Breast epithelium (tissue), 3 donors: ENCODE data around the gene DSG2.

ENCODE experiments used
- POLR2AphosphoS5 ChIP-seq, 3 donors: sonication (generic); formaldehyde crosslinking; IDR thresholded peaks; one replicate each; pipeline ENCODE4 v1.6.1; 2017; ENCODE audit warnings: antibody characterized with exemption in 3 of 3
- TF ChIP-seq, protein P1 (sequence below), 3 donors: fragments of 450-650 bp; IDR thresholded peaks; one replicate each; pipeline ENCODE4 v1.5.1; 2016 to 2017; ENCODE audit warnings: antibody characterized with exemption in 3 of 3, mild to moderate bottlenecking in 3 of 3, moderate library complexity in 3 of 3

DNA sequence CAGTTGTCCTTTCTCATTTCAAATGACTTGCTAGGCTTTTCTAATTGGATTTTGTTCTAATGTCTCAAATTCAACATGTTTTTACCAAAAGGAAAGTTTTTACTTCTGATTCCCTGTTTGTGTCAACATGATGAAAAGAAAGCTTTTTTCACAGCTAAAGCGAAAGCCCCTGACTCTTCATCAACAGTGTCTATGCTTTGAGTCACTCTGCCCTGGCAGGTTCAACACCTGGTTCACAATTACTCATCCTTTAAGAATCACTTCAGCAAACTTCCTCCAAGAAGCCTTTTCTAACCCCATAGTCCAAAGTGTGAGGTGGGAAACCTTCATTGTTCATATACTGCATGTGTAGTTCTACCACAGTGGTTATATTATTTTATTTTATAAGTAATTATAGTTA lies 7.6 kb upstream of the DSG2 start:
- TF ChIP-seq, protein P1, sequence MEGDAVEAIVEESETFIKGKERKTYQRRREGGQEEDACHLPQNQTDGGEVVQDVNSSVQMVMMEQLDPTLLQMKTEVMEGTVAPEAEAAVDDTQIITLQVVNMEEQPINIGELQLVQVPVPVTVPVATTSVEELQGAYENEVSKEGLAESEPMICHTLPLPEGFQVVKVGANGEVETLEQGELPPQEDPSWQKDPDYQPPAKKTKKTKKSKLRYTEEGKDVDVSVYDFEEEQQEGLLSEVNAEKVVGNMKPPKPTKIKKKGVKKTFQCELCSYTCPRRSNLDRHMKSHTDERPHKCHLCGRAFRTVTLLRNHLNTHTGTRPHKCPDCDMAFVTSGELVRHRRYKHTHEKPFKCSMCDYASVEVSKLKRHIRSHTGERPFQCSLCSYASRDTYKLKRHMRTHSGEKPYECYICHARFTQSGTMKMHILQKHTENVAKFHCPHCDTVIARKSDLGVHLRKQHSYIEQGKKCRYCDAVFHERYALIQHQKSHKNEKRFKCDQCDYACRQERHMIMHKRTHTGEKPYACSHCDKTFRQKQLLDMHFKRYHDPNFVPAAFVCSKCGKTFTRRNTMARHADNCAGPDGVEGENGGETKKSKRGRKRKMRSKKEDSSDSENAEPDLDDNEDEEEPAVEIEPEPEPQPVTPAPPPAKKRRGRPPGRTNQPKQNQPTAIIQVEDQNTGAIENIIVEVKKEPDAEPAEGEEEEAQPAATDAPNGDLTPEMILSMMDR (IDR thresholded peaks at IDR 0.05) = no peak
- no peak for TF ChIP-seq POLR2AphosphoS5 (IDR thresholded peaks at IDR 0.05)
